Measurements from ENCODE around the gene SPSB2.

The SPSB2 gene

GRCh38 chr12:6832125-6832524, 41.0 kb downstream of the SPSB2 start:
- no peak for TF ChIP-seq SPI1 (IDR thresholded peaks at IDR 0.05; ENCODE audit: low read depth, low read length)
- no peak for DNase-seq (ENCODE audit: insufficient read length, low spot score)
- FAIRE-seq, result no peak

GRCh38 chr12:6831450-6831995, 41.6 kb downstream of the SPSB2 start:
- DNase-seq (ENCODE audit: insufficient read length, low spot score), result no peak
- TF ChIP-seq PAX5 (IDR thresholded peaks at IDR 0.05; ENCODE audit: insufficient read depth, low read length, severe bottlenecking) (no peak), POLR2A (IDR thresholded peaks at IDR 0.05; ENCODE audit: low read depth, low read length) (no peak), POLR2AphosphoS5 (IDR thresholded peaks at IDR 0.05; ENCODE audit: low read depth, low read length) (no peak), TAF1 (IDR thresholded peaks at IDR 0.05; ENCODE audit: low read depth, low read length) (no peak), POU2F2 (IDR thresholded peaks at IDR 0.05; ENCODE audit: low read depth, low read length) (no peak), SPI1 (IDR thresholded peaks at IDR 0.05; ENCODE audit: low read depth, low read length) (no peak)
- FAIRE-seq, result no peak

GRCh38 chr12:6830999-6831398, 42.1 kb downstream of the SPSB2 start:
- no peak for DNase-seq (ENCODE audit: insufficient read length, low spot score)
- TF ChIP-seq POU2F2 (IDR thresholded peaks at IDR 0.05; ENCODE audit: low read depth, low read length) (no peak), TAF1 (IDR thresholded peaks at IDR 0.05; ENCODE audit: low read depth, low read length) (no peak), POLR2AphosphoS5 (IDR thresholded peaks at IDR 0.05; ENCODE audit: low read depth, low read length) (no peak), PAX5 (IDR thresholded peaks at IDR 0.05; ENCODE audit: insufficient read depth, low read length, severe bottlenecking) (no peak), SPI1 (IDR thresholded peaks at IDR 0.05; ENCODE audit: low read depth, low read length) (no peak), POLR2A (IDR thresholded peaks at IDR 0.05; ENCODE audit: low read depth, low read length) (no peak)
- no peak for FAIRE-seq

- TF ChIP-seq TAF1 (IDR thresholded peaks at IDR 0.05; ENCODE audit: low read depth, low read length) (no peak), POU2F2 (IDR thresholded peaks at IDR 0.05; ENCODE audit: low read depth, low read length) (no peak), POLR2A (IDR thresholded peaks at IDR 0.05; ENCODE audit: low read depth, low read length) (no peak), POLR2AphosphoS5 (IDR thresholded peaks at IDR 0.05; ENCODE audit: low read depth, low read length) (no peak), SPI1 (IDR thresholded peaks at IDR 0.05; ENCODE audit: low read depth, low read length) (no peak), PAX5 (IDR thresholded peaks at IDR 0.05; ENCODE audit: insufficient read depth, low read length, severe bottlenecking) (no peak)
- FAIRE-seq, result no peak
- DNase-seq (ENCODE audit: insufficient read length, low spot score), result no peak
These were observed 42.7 kb downstream of the SPSB2 start for GRCh38 chr12:6830286-6830890.

DNA sequence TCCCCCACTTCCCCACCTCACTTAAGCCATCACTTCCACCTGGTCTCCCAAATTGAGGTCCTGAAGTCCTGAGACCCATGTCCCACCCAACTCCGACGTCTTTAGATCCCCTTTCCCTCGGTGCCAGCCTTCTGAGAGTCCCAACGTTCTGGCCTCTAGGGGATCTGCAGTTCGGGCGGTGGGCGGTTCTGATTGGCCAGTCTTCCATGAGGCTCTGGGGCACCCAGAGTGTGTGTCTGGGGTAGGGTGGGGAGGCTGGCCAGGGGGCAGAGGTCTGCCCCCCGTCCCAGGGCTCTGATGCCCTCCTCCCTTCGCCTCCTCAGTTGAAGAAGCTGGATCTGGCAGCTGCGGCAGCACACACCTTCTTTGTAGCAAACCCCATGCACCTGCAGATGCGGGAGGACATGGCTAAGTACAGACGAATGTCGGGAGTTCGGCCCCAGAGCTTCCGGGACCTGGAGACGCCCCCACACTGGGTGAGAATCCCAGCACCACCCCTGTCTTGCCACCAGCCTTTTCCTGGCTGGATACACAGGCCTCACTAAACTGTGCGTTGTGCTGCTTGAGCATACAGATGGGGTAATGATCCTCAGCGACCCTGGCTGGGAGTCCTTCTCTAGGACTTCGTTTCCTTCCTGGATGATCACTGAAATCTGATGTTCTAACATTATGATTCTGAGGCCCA, 43.4 kb downstream of the SPSB2 start:
- no peak for FAIRE-seq
- no peak for TF ChIP-seq PAX5 (IDR thresholded peaks at IDR 0.05; ENCODE audit: insufficient read depth, low read length, severe bottlenecking)
- TF ChIP-seq POLR2A (IDR thresholded peaks at IDR 0.05; ENCODE audit: low read depth, low read length), result no peak
- TF ChIP-seq POU2F2 (IDR thresholded peaks at IDR 0.05; ENCODE audit: low read depth, low read length), result no peak
- TF ChIP-seq SPI1 (IDR thresholded peaks at IDR 0.05; ENCODE audit: low read depth, low read length), result no peak
- TF ChIP-seq TAF1 (IDR thresholded peaks at IDR 0.05; ENCODE audit: low read depth, low read length), result no peak
- no peak for TF ChIP-seq POLR2AphosphoS5 (IDR thresholded peaks at IDR 0.05; ENCODE audit: low read depth, low read length)
- no peak for DNase-seq (ENCODE audit: insufficient read length, low spot score)

DNA sequence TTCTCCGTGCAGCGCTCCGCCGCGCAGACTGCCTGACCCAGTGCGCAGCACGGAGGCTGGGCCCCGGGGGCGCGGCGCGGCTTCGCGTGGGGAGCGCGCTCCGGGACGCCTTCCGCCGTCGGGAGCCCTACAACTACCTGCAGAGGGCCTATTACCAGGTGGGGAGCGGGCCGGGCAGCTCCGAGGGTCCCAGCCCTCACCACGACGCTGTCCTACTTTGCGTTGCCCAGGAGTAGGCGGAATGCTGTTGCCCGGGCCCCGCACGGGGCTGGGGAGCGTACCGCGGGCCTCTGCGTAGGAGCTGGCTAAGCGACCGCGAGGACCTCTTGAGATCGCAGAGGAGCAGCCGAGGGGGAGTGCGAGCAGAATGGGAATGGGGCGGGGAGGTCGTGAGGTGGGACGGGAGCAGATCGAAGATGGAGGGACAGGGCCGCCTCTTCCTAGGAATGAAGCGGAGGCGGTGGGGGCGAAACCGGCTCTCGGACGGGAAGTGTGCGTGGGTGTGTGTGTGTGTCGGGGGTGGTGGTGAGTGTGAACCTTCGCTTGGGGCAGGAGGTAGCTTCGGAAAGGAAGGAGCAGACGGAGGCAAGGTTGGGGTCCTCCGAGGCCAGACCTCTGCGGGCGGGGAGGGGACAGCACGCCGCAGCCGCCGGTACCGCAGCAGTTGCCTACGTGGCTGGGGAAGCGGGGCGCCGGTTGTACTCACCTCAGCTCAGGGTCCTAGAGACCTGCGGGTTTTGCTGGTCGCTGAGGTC, 44.1 kb downstream of the SPSB2 start:
- FAIRE-seq (peak; percentile 78), DNase-seq (ENCODE audit: insufficient read length, low spot score) (no peak)
- TF ChIP-seq SPI1 (IDR thresholded peaks at IDR 0.05; ENCODE audit: low read depth, low read length) (peak; percentile 26; the same call in 1 of the 2 replicates), POLR2AphosphoS5 (IDR thresholded peaks at IDR 0.05; ENCODE audit: low read depth, low read length) (no peak), POLR2A (IDR thresholded peaks at IDR 0.05; ENCODE audit: low read depth, low read length) (no peak)

GRCh38 chr12:6827982-6828780, 44.9 kb downstream of the SPSB2 start, which contains the start of gene P3H3:
Gene P3H3, plus strand, starts transcription at chr12:6828407. Its CDS starts 34 bp downstream, at chr12:6828441.
- no peak for TF ChIP-seq TAF1 (IDR thresholded peaks at IDR 0.05; ENCODE audit: low read depth, low read length)
- no peak for TF ChIP-seq POLR2AphosphoS5 (IDR thresholded peaks at IDR 0.05; ENCODE audit: low read depth, low read length)
- no peak for TF ChIP-seq PAX5 (IDR thresholded peaks at IDR 0.05; ENCODE audit: insufficient read depth, low read length, severe bottlenecking)
- no peak for TF ChIP-seq POU2F2 (IDR thresholded peaks at IDR 0.05; ENCODE audit: low read depth, low read length)
- FAIRE-seq, result no peak
- no peak for DNase-seq (ENCODE audit: insufficient read length, low spot score)

DNA sequence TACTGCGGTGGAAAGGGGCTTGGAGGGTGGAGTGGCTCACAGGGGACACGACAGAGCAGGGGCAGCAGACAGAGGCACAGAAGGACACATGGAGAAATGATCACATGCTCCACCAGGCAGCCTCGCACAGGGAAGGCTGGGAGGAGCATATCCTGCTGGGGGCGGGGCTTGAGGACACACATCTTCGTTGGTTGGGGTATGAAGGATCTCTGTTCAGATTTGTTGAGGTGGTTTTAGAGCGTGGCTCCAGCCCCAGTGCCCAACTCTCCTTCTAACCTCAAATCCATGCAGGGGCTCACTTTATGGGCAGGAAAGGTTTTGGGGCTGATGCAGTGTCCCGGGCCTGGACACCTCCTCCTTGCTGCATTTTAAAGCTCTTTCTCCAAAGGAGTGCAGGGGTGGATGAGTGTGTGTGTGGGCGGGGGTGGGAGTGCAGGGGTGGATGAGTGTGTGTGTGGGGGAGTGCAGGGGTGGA, 45.6 kb downstream of the SPSB2 start:
- no peak for DNase-seq (ENCODE audit: insufficient read length, low spot score)
- peak; percentile 67 for FAIRE-seq
- TF ChIP-seq TAF1 (IDR thresholded peaks at IDR 0.05; ENCODE audit: low read depth, low read length) (no peak), SPI1 (IDR thresholded peaks at IDR 0.05; ENCODE audit: low read depth, low read length) (no peak), POLR2AphosphoS5 (IDR thresholded peaks at IDR 0.05; ENCODE audit: low read depth, low read length) (no peak), POLR2A (IDR thresholded peaks at IDR 0.05; ENCODE audit: low read depth, low read length) (no peak), POU2F2 (IDR thresholded peaks at IDR 0.05; ENCODE audit: low read depth, low read length) (no peak), PAX5 (IDR thresholded peaks at IDR 0.05; ENCODE audit: insufficient read depth, low read length, severe bottlenecking) (no peak)
